ENCODE data around the gene RNF38.
"Not testable (repeated sequence)": the region's sequence is repeated elsewhere in the genome, so short reads cannot be mapped to it uniquely, and the experiment has no call there.

RNF38 gene

DNA sequence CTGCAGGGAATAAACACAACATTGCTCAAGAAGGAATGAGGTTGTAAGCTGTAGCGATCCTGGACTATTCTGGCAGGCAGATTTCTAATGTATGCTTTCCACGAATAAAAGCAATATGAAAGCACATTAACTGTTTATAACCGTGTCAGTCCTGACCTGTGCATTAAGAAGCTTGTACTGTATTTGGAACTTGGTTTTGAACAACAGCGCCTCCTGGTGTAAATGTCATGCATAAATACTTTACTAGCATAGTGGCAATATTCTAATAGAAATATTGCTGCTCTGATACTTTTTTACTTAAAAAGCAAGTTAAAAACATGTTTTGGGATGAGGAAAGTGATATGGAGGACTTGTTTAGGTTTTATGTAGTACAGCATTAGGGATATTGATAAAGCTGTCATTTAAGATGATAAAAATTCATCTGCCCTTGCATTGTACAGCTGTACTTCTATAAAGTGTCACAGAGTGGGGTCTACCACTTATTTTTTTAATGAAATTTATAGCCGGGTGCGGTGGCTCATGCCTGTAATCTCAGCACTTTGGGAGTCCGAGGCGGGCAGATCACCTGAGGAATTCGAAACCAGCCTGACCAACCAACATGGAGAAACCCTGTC is 71.2 kb downstream of the RNF38 start:
- no peaks in the 10 kb centered on the region for H3K9me3 ChIP-seq
- TF ChIP-seq, protein P1, sequence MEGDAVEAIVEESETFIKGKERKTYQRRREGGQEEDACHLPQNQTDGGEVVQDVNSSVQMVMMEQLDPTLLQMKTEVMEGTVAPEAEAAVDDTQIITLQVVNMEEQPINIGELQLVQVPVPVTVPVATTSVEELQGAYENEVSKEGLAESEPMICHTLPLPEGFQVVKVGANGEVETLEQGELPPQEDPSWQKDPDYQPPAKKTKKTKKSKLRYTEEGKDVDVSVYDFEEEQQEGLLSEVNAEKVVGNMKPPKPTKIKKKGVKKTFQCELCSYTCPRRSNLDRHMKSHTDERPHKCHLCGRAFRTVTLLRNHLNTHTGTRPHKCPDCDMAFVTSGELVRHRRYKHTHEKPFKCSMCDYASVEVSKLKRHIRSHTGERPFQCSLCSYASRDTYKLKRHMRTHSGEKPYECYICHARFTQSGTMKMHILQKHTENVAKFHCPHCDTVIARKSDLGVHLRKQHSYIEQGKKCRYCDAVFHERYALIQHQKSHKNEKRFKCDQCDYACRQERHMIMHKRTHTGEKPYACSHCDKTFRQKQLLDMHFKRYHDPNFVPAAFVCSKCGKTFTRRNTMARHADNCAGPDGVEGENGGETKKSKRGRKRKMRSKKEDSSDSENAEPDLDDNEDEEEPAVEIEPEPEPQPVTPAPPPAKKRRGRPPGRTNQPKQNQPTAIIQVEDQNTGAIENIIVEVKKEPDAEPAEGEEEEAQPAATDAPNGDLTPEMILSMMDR (IDR thresholded peaks at IDR 0.05): peak; percentile 57
- H3K36me3 ChIP-seq: peaks cover 2% of the 10 kb centered on the region
- no peaks in the 10 kb centered on the region for H3K4me1 ChIP-seq (ENCODE audit: control insufficient read depth in 1 of 2, insufficient read depth in 1 of 2, low read depth in 1 of 2, low read length in 1 of 2)
- no peaks in the 10 kb centered on the region for H3K27me3 ChIP-seq
- H3K4me3 ChIP-seq (ENCODE audit: low read depth in 1 of 2, low read length in 1 of 2): no peak overlapping the region
- no peak overlapping the region for H3K27ac ChIP-seq

DNA sequence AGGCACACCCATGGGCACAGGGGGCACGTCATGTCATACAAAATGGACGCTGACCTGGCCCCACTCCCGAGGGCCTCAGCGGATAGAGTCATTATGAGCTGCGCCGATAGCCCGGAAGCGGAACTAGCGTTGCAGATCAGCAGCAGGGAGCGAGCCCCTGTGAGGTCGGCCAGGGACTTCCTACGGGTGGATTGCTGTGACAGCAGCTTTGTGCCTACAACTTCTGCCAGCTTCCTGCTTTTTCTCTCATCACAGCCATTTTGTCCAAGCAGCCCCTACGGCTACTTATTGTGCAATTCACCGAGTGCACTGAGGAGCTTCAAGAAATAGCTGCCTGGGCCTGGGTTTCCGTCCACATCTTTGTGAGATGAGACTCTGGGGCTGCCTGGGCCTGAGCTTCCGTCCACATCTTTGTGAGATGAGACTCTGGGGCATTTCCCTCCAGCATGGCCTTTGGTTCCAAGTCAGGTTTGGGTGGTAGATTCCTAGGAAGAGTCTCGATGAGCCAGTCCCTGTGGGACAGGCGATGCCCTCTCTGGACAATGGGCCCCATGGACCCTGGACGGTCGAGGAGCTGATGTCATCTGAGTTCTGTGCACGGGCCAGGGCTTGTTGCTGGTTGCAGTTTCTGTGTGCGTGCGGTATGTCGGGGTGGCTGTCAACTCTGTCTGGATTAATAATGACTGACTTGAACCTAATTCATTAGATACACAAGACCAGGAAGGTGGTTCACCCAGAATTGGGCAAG is 74.8 kb downstream of the RNF38 start:
- Histone ChIP-seq H3K4me3 (ENCODE audit: low read depth in 1 of 2, low read length in 1 of 2) (no peak overlapping the region), H3K27ac (no peak overlapping the region), H3K36me3 (no peaks in the 10 kb centered on the region), H3K4me1 (ENCODE audit: control insufficient read depth in 1 of 2, insufficient read depth in 1 of 2, low read depth in 1 of 2, low read length in 1 of 2) (no peaks in the 10 kb centered on the region), H3K27me3 (no peaks in the 10 kb centered on the region), H3K9me3 (no peaks in the 10 kb centered on the region)
- TF ChIP-seq, protein P1 (IDR thresholded peaks at IDR 0.05): no peak

DNA sequence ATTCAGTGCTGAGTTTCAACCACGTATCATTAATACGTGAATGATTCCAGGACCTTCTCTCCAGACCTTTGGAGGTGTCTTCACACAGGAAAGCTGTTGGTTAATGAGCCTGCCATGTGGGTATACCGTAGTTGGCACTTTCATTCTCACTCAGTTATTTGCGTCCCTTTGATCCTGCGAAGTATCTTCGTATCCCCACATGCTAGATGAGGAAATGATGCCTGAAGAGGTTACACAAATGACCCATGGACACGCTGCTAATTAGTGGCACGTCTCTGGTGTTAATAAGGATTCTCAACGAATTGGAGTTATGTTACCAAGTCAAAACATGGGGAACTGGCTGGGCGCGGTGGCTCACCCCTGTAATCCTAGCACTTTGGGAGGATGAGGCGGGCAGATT is 76.1 kb downstream of the RNF38 start:
- no peak overlapping the region for H3K27ac ChIP-seq
- H3K36me3 ChIP-seq: no peaks in the 10 kb centered on the region
- no peaks in the 10 kb centered on the region for H3K4me1 ChIP-seq (ENCODE audit: control insufficient read depth in 1 of 2, insufficient read depth in 1 of 2, low read depth in 1 of 2, low read length in 1 of 2)
- H3K9me3 ChIP-seq: no peaks in the 10 kb centered on the region
- H3K27me3 ChIP-seq: no peaks in the 10 kb centered on the region
- TF ChIP-seq, protein P1 (IDR thresholded peaks at IDR 0.05): no peak
- no peak overlapping the region for H3K4me3 ChIP-seq (ENCODE audit: low read depth in 1 of 2, low read length in 1 of 2)

DNA sequence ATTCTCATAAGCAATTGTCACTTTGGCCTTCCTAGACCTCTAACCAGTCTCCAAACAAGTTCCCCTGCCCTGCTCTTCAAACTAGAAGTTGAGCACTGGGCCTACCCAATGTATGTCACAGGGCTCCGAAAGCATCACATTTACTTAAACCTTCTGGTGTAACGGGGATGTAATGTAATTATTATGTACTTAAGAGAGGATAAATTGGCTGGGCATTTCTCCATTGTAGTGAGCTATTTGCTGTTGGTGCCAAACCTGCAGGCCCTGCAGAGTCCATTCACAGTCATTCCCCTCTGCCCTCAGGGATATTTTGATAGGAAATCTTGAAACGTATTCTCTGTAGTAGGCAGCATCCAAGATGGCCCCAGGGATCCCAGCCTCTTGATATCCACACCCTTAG is 77.6 kb downstream of the RNF38 start:
- TF ChIP-seq, protein P1 (IDR thresholded peaks at IDR 0.05): no peak
- Histone ChIP-seq H3K27ac (no peak overlapping the region), H3K9me3 (no peaks in the 10 kb centered on the region), H3K4me1 (ENCODE audit: control insufficient read depth in 1 of 2, insufficient read depth in 1 of 2, low read depth in 1 of 2, low read length in 1 of 2) (no peaks in the 10 kb centered on the region), H3K4me3 (ENCODE audit: low read depth in 1 of 2, low read length in 1 of 2) (no peak overlapping the region), H3K27me3 (no peaks in the 10 kb centered on the region), H3K36me3 (no peaks in the 10 kb centered on the region)

DNA sequence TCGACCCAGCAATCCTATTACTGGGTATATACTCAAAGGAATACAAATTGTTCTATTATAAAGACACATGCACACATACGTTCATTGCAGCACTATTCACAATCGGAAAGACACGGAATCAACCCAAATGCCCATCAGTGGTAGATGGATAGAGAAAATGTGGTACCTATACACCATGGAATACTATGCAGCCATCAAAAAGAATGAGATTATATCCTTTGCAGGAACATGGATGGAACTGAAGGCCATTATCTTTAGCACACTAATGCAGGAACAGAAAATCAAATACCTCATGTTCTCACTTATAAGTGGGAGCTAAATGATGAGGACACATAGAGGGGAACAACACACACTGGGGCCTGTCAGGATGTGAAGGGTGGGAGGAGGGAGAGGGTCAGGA is 78.2 kb downstream of the RNF38 start:
- not testable (repeated sequence) for H3K36me3 ChIP-seq; H3K4me1 ChIP-seq (ENCODE audit: control insufficient read depth in 1 of 2, insufficient read depth in 1 of 2, low read depth in 1 of 2, low read length in 1 of 2); H3K27me3 ChIP-seq; H3K4me3 ChIP-seq (ENCODE audit: low read depth in 1 of 2, low read length in 1 of 2); H3K27ac ChIP-seq; H3K9me3 ChIP-seq

DNA sequence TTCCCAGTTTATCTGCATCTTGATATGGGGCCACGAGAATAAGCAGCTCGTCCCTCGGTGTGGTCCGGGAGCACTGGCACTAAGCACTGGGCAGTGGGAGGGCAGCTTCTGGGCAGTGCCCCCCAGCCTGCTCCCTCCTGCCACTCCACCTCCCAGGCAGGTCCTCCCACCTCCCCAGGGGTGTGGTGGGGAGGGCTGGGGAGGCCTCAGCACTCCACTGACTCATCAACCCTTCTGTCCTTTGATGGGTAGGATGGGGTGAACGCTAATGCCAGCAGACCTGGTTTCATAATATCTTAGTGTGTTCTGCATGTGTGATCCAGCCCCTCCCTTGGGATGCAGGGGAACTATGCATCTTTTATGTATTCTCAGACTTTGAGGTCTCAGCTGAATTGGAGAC is 79.6 kb downstream of the RNF38 start:
- H3K36me3 ChIP-seq: no peaks in the 10 kb centered on the region
- H3K27me3 ChIP-seq: no peaks in the 10 kb centered on the region
- H3K4me1 ChIP-seq (ENCODE audit: control insufficient read depth in 1 of 2, insufficient read depth in 1 of 2, low read depth in 1 of 2, low read length in 1 of 2): no peaks in the 10 kb centered on the region
- no peak overlapping the region for H3K27ac ChIP-seq
- TF ChIP-seq, protein P1 (IDR thresholded peaks at IDR 0.05): no peak
- no peaks in the 10 kb centered on the region for H3K9me3 ChIP-seq
- no peak overlapping the region for H3K4me3 ChIP-seq (ENCODE audit: low read depth in 1 of 2, low read length in 1 of 2)

Measured in neutrophil (primary cell).